ENCODE results near the gene STMP1. TPM values are rescaled to one million over a fixed set of nuclear protein-coding genes. Genes with fewer than 3 reads are reported as not detected.

The STMP1 gene
- total RNA-seq, 4 donors from 2014 or later, result 15.7 to 18.7 (median 16.5) TPM

DNA sequence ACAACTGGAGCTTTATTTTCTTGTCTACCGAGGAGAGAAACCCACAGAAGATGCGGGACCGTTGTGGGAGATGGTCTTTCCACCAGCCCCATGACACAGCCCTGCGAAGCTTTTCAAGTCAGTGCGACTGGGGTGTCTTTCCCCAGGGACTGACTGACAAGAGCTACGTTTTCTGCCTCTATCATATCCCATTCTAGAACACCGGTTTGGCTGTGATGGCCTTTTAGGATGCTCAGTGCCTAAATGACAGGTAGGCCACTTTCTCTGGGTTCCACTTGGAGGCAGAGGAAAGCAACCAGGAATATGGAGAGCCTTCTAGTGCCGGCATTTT, 48.8 kb downstream of the STMP1 start:
- H3K4me3 ChIP-seq (ENCODE audit: low read depth, poor library complexity, severe bottlenecking), result no peak overlapping the region
- no peak for DNase-seq (ENCODE audit: low spot score in 2 of 2)
- TF ChIP-seq CTCF (IDR thresholded peaks at IDR 0.05) (no peak), POLR2A (IDR thresholded peaks at IDR 0.05) (no peak)
- intact Hi-C loops (cut with DNase I; ENCODE audit: low total_unique reads), result no loop called here
- WGBS, 2 donors, result 59 to 64% methylated on average over 8 of the region's 8 CpGs

DNA sequence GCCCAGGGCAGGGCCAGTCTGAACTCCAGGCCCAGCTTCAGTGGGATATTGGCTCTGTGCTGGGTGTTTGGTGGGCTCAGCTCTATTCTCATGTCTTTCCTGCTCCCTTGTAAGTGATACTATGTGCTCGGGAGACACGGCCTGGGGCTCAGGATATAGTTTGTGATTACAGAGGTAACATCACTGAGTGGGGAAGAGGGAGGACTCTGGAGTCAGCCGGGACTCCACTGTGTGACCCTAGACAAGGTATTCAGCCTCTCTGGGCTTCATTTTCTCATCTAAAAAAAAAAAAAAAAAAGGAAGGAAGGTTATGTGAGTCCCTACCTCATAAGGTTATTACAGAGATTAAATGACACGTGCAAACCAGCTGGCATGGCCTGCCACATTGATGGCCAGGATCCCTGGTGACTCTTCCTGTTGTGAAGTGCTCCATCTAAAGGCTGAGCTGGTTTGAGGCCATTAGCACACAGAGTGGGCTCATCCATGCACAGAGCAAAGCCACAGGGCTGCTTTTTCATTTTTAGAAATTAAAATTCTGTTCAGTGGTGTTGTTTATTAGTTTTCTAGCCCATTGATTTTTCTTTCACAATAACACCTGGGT, 50.0 kb downstream of the STMP1 start:
- intact Hi-C loops (cut with DNase I; ENCODE audit: low total_unique reads), result no loop called here
- 46 to 66% methylated on average over 4 of the region's 4 CpGs for WGBS, 2 donors
- DNase-seq (ENCODE audit: low spot score in 2 of 2), result no peak
- H3K4me3 ChIP-seq (ENCODE audit: low read depth, poor library complexity, severe bottlenecking), result no peak overlapping the region
- TF ChIP-seq CTCF (IDR thresholded peaks at IDR 0.05) (no peak), POLR2A (IDR thresholded peaks at IDR 0.05) (no peak)

DNA sequence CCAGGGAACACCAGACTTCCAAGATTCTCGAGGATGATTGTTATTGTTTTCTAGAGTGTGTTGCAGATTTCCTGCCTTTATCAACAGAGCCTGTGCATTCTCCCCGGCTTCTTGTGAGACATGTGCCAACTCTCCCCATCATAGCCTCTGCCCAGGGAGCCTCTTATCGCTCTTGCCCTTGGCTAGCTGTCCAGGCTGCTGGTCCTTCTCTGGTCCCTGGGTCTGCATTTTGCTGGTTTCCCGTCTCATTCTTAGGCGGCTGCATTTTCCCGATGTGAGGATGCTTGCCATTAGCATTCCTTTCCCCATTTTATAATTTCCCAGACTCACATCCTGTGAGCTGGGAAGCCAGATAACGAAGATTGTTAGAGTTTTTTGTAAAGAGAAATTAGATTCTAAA, 50.5 kb downstream of the STMP1 start:
- TF ChIP-seq CTCF (IDR thresholded peaks at IDR 0.05), result no peak
- TF ChIP-seq POLR2A (IDR thresholded peaks at IDR 0.05), result no peak
- 68 to 72% methylated on average over 7 of the region's 7 CpGs for WGBS, 2 donors
- intact Hi-C loops (cut with DNase I; ENCODE audit: low total_unique reads), result no loop called here
- H3K4me3 ChIP-seq (ENCODE audit: low read depth, poor library complexity, severe bottlenecking), result no peak overlapping the region
- no peak for DNase-seq (ENCODE audit: low spot score in 2 of 2)

DNA sequence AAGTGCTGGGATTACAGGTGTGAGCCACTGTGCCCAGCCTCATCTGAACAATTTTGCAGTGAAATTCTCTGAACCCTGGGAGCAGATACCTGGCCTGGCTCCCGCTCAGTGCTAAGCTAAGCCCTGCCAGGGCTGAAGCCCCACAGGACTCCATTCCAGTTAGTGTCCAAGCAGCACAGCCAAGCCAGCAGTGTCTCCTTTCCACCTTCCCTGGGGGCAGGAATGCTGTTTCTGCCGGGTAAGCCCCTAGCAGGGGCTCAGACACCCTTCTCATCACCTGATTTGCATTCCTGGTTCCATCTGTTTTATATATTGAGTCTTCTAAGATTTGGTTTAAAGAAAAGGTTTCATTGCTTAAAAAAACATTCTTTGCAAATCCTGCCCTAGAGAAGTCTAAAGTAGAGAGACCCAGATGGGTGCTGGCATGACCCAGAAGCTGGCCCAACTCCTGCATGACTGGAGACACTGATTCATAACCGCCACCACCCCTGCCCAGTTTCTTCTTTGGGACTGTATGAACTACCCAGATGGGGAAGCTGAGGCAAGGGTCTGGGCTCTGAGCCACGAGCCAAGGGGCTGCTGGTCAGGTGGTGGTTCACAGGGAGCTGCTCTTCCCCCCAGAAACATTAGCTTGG, 51.6 kb downstream of the STMP1 start:
- no peak for TF ChIP-seq CTCF (IDR thresholded peaks at IDR 0.05)
- WGBS, 2 donors, result 53 to 67% methylated on average over 4 of the region's 4 CpGs
- no peak overlapping the region for H3K4me3 ChIP-seq (ENCODE audit: low read depth, poor library complexity, severe bottlenecking)
- intact Hi-C loops (cut with DNase I; ENCODE audit: low total_unique reads), result no loop called here
- no peak for DNase-seq (ENCODE audit: low spot score in 2 of 2)

DNA sequence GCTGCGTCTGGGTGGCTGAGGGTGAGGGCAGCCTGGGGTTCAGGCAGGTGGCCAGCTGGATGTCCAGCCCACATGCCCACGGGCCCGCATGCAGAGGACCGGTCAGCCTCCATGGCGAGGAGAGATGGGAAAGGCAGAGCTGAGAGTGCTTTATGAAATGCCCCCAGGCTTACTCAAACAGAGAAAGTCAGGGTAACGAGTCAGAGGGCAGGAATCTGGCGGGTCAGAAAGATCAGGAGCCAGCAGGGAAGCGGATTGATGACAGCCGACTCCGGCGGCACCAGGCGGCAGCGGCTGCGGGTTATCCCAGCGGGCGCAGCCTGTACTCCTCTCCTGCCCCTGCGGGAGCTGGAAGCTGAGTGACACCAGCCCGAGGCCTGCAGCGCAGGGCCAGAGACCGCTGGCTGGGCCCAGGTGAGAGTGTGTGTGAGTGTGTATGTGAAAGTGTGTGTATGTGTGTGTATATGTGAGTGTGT, 52.3 kb downstream of the STMP1 start:
- DNase-seq (ENCODE audit: low spot score in 2 of 2), result no peak
- TF ChIP-seq POLR2A (IDR thresholded peaks at IDR 0.05) (no peak), CTCF (IDR thresholded peaks at IDR 0.05) (no peak)
- no peak overlapping the region for H3K4me3 ChIP-seq (ENCODE audit: low read depth, poor library complexity, severe bottlenecking)
- WGBS, 2 donors, result 65 to 71% methylated on average over 20 of the region's 20 CpGs
- intact Hi-C loops (cut with DNase I; ENCODE audit: low total_unique reads), result no loop called here

GRCh38 chr7:135715055-135715522, 52.8 kb downstream of the STMP1 start:
- 94 to 95% methylated on average over 5 of the region's 5 CpGs for WGBS, 2 donors
- TF ChIP-seq CTCF (IDR thresholded peaks at IDR 0.05), result no peak
- TF ChIP-seq POLR2A (IDR thresholded peaks at IDR 0.05), result no peak
- no peak for DNase-seq (ENCODE audit: low spot score in 2 of 2)
- no peak overlapping the region for H3K4me3 ChIP-seq (ENCODE audit: low read depth, poor library complexity, severe bottlenecking)
- intact Hi-C loops (cut with DNase I; ENCODE audit: low total_unique reads), result no loop called here

Data from lower leg skin (tissue), 4 donors.